Stomach (tissue), 19 donors: ENCODE data around the gene MAPK7. TPM values are rescaled to one million over a fixed set of nuclear protein-coding genes. Genes with fewer than 3 reads are reported as not detected.
A peak's percentile ranks its signal among the peaks of the same experiment; 100 is the strongest.

ENCODE experiments used
- DNase-seq, 2 donors: peaks; one replicate each; pipeline versions ENCODE4 v3.0.0 to v3.0.0-alpha.2; 2013 to 2019
- H3K27ac ChIP-seq, 5 donors: fragments of 200-600 bp in 4 of 5; sonication (generic) in 4 of 5; one replicate each; pipeline ENCODE4 v1.5.1; 2013 to 2019; ENCODE audit warnings: mild to moderate bottlenecking in 1 of 5, moderate library complexity in 1 of 5
- H3K27me3 ChIP-seq, 3 donors: fragments of 200-600 bp; sonication (generic); one replicate each; pipeline ENCODE4 v1.5.1; 2017 to 2019; ENCODE audit warnings: mixed run types in 1 of 3
- H3K36me3 ChIP-seq, 4 donors: fragments of 200-600 bp; sonication (generic); 1 replicate in 3 of 4; 2 replicates in 1 of 4; pipeline ENCODE4 v1.5.1; 2016 to 2019
- H3K4me1 ChIP-seq, 4 donors: fragments of 200-600 bp; sonication (generic); one replicate each; pipeline ENCODE4 v1.5.1; 2016 to 2019
- H3K4me3 ChIP-seq, 4 donors: fragments of 200-600 bp; sonication (generic) in 3 of 4; one replicate each; pipeline ENCODE4 v1.5.1; 2016 to 2019; ENCODE audit warnings: mild to moderate bottlenecking in 1 of 4
- H3K9me3 ChIP-seq, 4 donors: fragments of 200-600 bp; sonication (generic); one replicate each; pipeline ENCODE4 v1.5.1; 2016 to 2019
- CTCF ChIP-seq, 7 experiments: fragments of 450-650 bp in 4 of 7; fragments of 200-600 bp in 3 of 7; sonication (generic) in 3 of 7; IDR thresholded peaks; one replicate each; pipeline ENCODE4 v1.5.1; 2016 to 2019; ENCODE audit warnings: antibody characterized with exemption in 7 of 7, control low read depth in 2 of 7, mild to moderate bottlenecking in 1 of 7
- EP300 ChIP-seq: sonication (generic); formaldehyde crosslinking; IDR thresholded peaks from one replicate; pipeline ENCODE4 v1.6.1; 2017; ENCODE audit warnings: antibody characterized with exemption
- POLR2A ChIP-seq, 4 donors: fragments of 450-650 bp; IDR thresholded peaks; one replicate each; pipeline ENCODE4 v1.6.1; 2016; ENCODE audit warnings: antibody characterized with exemption in 4 of 4, control low read depth in 2 of 4, mild to moderate bottlenecking in 1 of 4, moderate library complexity in 1 of 4
- POLR2AphosphoS5 ChIP-seq, 3 donors: sonication (generic); formaldehyde crosslinking; IDR thresholded peaks; one replicate each; pipeline ENCODE4 v1.6.1; 2016; ENCODE audit warnings: antibody characterized with exemption in 3 of 3
- WGBS, 5 donors: extraction: QIAGEN DNeasy Blood & Tissue Kit in 3 of 5; methylation state at CpG; one replicate each; pipeline versions ENCODE4 v1.1.5 to v1.1.7; 2013 to 2018; 5-methylcytosine and 5-hydroxymethylcytosine counted together
- intact Hi-C: fragments of 100-400 bp; cut with DNase I; formaldehyde crosslinking; loops from one replicate; pipeline ENCODE4 v1.15.1; 2023; ENCODE audit warnings: low total_unique reads
- long read RNA-seq, 10 donors: transcript quantifications; one replicate each; lab custom pipeline, GENCODE V29; 2026
- polyA plus RNA-seq, 3 donors: library from polyadenylated mRNA; stranded (reverse); fragments of 200-250 nt; gene quantifications; one replicate each; pipeline ENCODE4 v1.2.3, GENCODE V29; 2013
- total RNA-seq, 5 donors: library from RNA; depleted of rRNA; stranded (reverse); fragments of >200 nt; gene quantifications; one replicate each; pipeline versions ENCODE4 v1.1.0 to v1.2.3, GENCODE V29; 2014 to 2016
- donor health status: healthy with polysubstance abuse.
- donor health status: Bipolar disorder and iron deficiency.
- donor health status: healthy.

MAPK7 gene
- 100 to 1,000 TPM in 2 of 5 donors, 10 to 100 TPM in 3; 24.0 to 221 (median 40.2) TPM for total RNA-seq
- 10 to 100 TPM; 10.3 to 13.4 (median 11.3) TPM for polyA plus RNA-seq
- long read RNA-seq, donor 1, full-length matches to known transcripts: 6 of 250 reads
- long read RNA-seq, donor 1, partial matches to known transcripts: 244 of 250 reads
- long read RNA-seq, donor 1, other reads (novel, unspliced or antisense): 0 of 250 reads
- long read RNA-seq, donor 2, full-length matches to known transcripts: 3 of 3 reads
- long read RNA-seq, donor 2, partial matches to known transcripts: 0 of 3 reads
- long read RNA-seq, donor 2, other reads (novel, unspliced or antisense): 0 of 3 reads
- long read RNA-seq, donor 3, full-length matches to known transcripts: 1 of 168 reads
- long read RNA-seq, donor 3, partial matches to known transcripts: 128 of 168 reads
- long read RNA-seq, donor 3, other reads (novel, unspliced or antisense): 39 of 168 reads
- long read RNA-seq, donor 4, partial matches to known transcripts: 0 of 1 reads
- long read RNA-seq, donor 4, other reads (novel, unspliced or antisense): 0 of 1 reads
- long read RNA-seq, donor 5, full-length matches to known transcripts: 11 of 11 reads
- long read RNA-seq, donor 5, partial matches to known transcripts: 0 of 11 reads
- long read RNA-seq, donor 5, other reads (novel, unspliced or antisense): 0 of 11 reads
- long read RNA-seq, donor 6, full-length matches to known transcripts: 4 of 4 reads
- long read RNA-seq, donor 6, partial matches to known transcripts: 0 of 4 reads
- long read RNA-seq, donor 6, other reads (novel, unspliced or antisense): 0 of 4 reads
- long read RNA-seq, donor 7, full-length matches to known transcripts: 4 of 4 reads
- long read RNA-seq, donor 7, partial matches to known transcripts: 0 of 4 reads
- long read RNA-seq, donor 7, other reads (novel, unspliced or antisense): 0 of 4 reads
- long read RNA-seq, donor 8, full-length matches to known transcripts: 4 of 187 reads
- long read RNA-seq, donor 8, partial matches to known transcripts: 76 of 187 reads
- long read RNA-seq, donor 8, other reads (novel, unspliced or antisense): 107 of 187 reads
- long read RNA-seq, donor 9, full-length matches to known transcripts: 3 of 10 reads
- long read RNA-seq, donor 9, partial matches to known transcripts: 7 of 10 reads
- long read RNA-seq, donor 9, other reads (novel, unspliced or antisense): 0 of 10 reads
- long read RNA-seq, donor 10, full-length matches to known transcripts: 3 of 3 reads
- long read RNA-seq, donor 10, partial matches to known transcripts: 0 of 3 reads
- long read RNA-seq, donor 10, other reads (novel, unspliced or antisense): 0 of 3 reads

- Histone ChIP-seq H3K36me3 (peaks cover 40 to 43% (median 42%) of the 10 kb centered on the region in 4 donors), H3K27ac (peak within 1 kb of the TSS; percentile 94 to 99 (median 97)), H3K9me3 (no peaks in the 10 kb centered on the region), H3K27me3 (no peaks in the 10 kb centered on the region), H3K4me1 (peaks cover 25 to 66% (median 59%) of the 10 kb centered on the region in 4 donors), H3K4me3 (peak within 1 kb of the TSS; percentile 69 to 95 (median 87))
- TF ChIP-seq CTCF (IDR thresholded peaks at IDR 0.05) (no peak), POLR2A (IDR thresholded peaks at IDR 0.05) (no peak), POLR2AphosphoS5 (IDR thresholded peaks at IDR 0.05) (no peak), EP300 (no peak)
- DNase-seq: peak in 1 of 2 donors; percentile 56
- intact Hi-C loops: no loop called here
- WGBS, 5 donors: 4 to 8% (median 7%) methylated on average over 41 to 69 of the region's 69 CpGs
Observed at GRCh38 chr17:19378416-19379360, at the start of gene MAPK7. Gene MAPK7, plus strand, starts transcription at chr17:19378498. Its CDS starts 403 bp downstream, at chr17:19378901.

GRCh38 chr17:19329136-19329535 is 49.2 kb upstream of the MAPK7 start:
- no peak overlapping the region for H3K27ac ChIP-seq
- DNase-seq: no peak
- 95 to 100% (median 100%) methylated on average over 2 of the region's 2 CpGs for WGBS, 5 donors
- H3K4me1 ChIP-seq: no peaks in the 10 kb centered on the region
- H3K9me3 ChIP-seq: peaks cover 0 to 4% (median 0%) of the 10 kb centered on the region in 4 donors
- no peak for TF ChIP-seq POLR2AphosphoS5 (IDR thresholded peaks at IDR 0.05)
- H3K36me3 ChIP-seq: peaks cover 0 to 63% (median 48%) of the 10 kb centered on the region in 4 donors
- intact Hi-C loops: no loop called here
- H3K27me3 ChIP-seq: no peaks in the 10 kb centered on the region
- H3K4me3 ChIP-seq: no peak overlapping the region

GRCh38 chr17:19329839-19330238 is 48.5 kb upstream of the MAPK7 start:
- 99 to 100% (median 100%) methylated on average over 2 of the region's 2 CpGs for WGBS, 5 donors
- Histone ChIP-seq H3K4me1 (no peaks in the 10 kb centered on the region), H3K4me3 (no peak overlapping the region), H3K36me3 (peaks cover 0 to 68% (median 53%) of the 10 kb centered on the region in 4 donors), H3K27me3 (no peaks in the 10 kb centered on the region), H3K27ac (no peak overlapping the region), H3K9me3 (peaks cover 0 to 4% (median 0%) of the 10 kb centered on the region in 4 donors)
- intact Hi-C loops: no loop called here
- DNase-seq: no peak
- TF ChIP-seq EP300: no peak
- TF ChIP-seq POLR2A (IDR thresholded peaks at IDR 0.05): no peak
- no peak for TF ChIP-seq POLR2AphosphoS5 (IDR thresholded peaks at IDR 0.05)
- no peak for TF ChIP-seq CTCF (IDR thresholded peaks at IDR 0.05)

GRCh38 chr17:19330271-19330670 is 48.0 kb upstream of the MAPK7 start:
- 81 to 92% (median 85%) methylated on average over 3 of the region's 3 CpGs for WGBS, 5 donors
- intact Hi-C loops: no loop called here
- Histone ChIP-seq H3K27ac (no peak overlapping the region), H3K4me1 (no peaks in the 10 kb centered on the region), H3K36me3 (peaks cover 0 to 68% (median 53%) of the 10 kb centered on the region in 4 donors), H3K27me3 (no peaks in the 10 kb centered on the region), H3K4me3 (no peak overlapping the region), H3K9me3 (peaks cover 0 to 3% (median 0%) of the 10 kb centered on the region in 4 donors)
- DNase-seq: no peak
- TF ChIP-seq EP300 (no peak), POLR2A (IDR thresholded peaks at IDR 0.05) (no peak), CTCF (IDR thresholded peaks at IDR 0.05) (no peak)
